ENCODE data around the gene TBC1D22A.

Gene TBC1D22A

DNA sequence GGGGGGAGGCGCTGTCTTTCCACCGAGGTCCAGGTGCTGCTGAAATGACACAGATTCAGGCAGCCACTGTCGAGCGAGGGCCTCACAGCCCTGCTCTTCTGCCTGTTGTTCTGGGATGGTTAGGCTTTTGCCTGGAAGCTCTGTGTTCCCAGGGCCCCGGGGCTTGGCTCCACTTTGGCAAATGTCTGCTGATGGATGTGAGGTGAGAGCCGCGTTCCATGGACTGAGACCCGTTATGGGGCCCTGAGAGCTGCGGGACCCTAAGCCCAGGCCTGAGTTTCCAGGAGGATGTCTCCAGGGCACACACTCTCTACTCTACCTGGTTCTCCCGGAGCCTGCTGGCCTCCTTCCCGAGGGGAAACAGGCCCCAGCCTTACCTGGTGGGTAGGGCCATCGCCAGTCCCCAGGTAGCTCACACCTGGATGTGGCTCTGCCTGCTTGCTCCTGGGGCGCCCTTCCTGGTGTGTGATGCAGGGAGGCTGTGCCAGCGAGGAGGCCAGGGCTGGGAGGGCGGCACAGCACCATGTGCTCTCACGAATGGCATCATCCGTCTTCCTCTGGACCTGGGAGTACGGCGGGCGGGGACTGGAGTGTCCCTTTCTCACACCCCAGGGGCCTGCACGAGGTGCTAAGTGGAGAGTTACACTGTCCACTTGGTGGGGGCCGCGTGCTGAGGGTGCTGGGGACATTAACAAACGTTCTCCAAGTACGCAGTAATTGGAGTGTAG, 435.5 kb downstream of the TBC1D22A start:
- no peak for DNase-seq

DNA sequence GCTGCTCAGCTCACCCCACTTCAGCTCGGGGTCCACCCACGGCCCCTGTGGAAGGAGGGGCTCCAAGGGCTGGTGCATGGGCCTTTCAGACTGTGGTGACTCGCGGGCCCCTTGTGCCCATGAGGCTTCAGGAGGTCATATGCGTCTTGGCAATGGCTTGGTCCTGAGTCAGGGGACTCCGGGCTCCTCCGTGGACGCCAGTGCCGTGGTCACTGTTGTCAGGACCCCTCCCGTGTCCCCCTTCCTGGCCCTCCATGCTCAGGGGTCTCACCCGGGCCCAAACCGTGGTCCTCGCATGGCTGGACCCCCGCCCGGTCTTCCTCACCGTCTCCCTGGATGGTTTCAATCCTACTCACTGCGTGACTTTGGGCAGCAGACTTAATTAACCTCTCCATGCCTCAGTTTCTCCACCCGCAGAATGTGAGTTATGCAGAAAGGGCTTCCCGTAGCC, 436.4 kb downstream of the TBC1D22A start:
- no peak for DNase-seq

DNA sequence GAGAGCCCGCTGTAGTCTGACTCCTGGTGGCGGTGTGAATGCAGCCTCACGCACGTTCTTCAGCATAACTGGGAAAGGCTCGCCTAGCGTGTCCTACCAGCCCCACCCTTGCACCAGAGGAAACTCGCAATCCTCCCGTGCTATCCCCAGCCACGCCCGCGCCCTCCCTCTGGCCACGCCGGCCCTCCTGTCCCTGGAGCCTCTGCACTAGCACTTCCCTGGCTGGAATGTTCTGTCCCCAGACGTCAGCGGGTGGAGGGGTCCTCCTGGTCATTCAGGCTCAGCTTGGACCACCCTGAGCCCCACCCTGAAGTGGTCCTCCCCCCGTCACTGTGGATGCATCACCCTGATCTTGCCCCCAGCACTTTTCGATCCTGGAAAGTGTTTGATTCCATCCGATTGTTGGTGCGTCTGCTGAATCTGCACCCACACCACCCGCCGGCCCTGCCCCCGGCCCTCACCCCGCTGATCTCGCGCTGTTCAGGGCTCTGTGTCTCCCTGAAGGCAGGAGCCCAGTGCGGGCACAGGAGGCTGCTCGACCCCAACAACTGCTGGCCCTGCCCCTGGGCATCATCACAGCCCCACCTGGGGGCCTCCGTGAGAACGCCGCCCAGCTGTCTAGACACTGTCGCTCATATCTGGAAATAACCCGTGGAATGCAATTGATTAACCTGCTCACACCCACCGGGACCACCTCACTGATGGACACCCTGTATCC, 437.0 kb downstream of the TBC1D22A start:
- DNase-seq = no peak

DNA sequence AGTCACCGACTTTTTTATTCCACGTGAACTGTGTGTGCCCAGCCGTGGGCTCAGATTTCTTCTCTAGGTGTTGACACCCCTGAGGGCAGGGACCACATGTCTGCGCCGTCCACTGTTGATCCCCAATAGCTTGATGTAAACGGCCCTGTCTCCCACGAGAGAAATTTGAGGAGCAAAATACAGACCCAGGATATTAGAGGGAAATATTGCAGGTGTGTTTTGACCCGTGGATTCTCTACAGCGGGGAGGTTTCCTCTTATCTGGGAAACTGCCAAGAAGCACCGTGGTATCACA, 437.5 kb downstream of the TBC1D22A start:
- DNase-seq = no peak

DNA sequence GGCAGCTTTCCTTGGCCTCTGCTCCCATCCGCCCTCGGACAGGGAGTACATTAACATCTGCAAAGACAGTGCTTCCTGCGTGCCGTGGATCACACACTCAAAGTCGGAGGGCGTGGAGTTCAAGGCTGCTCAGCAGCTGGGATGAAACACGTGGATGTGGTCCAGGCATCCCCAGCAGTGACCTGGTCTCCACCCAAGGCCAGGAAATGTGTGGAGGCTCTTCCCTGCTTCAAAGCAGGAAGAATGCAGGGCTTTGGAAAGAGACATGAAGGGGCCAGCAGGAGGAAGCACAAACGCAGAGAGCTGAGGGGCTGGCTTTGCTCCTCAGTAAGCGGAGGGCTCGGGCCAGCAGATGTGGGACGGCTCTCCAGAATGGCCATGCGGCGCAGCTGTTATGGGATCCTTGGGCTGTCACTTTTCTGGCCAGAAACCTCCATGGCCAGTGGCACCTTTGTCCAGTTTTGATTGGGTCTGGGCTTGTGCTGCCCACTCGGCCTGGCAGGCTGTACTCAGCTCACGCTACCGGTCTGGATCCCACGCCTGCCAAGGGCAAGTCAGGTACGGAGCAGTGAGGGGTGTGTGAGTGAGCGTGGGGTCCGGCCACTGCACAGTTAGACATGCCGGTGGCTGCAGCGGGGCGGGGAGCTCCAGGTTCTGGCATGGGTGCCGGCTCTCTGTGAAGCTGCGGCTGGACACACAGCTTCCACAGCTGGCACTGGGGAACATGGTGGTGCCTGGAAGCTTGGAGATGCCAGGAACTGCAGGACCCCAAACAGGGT, 438.0 kb downstream of the TBC1D22A start:
- DNase-seq = no peak

DNA sequence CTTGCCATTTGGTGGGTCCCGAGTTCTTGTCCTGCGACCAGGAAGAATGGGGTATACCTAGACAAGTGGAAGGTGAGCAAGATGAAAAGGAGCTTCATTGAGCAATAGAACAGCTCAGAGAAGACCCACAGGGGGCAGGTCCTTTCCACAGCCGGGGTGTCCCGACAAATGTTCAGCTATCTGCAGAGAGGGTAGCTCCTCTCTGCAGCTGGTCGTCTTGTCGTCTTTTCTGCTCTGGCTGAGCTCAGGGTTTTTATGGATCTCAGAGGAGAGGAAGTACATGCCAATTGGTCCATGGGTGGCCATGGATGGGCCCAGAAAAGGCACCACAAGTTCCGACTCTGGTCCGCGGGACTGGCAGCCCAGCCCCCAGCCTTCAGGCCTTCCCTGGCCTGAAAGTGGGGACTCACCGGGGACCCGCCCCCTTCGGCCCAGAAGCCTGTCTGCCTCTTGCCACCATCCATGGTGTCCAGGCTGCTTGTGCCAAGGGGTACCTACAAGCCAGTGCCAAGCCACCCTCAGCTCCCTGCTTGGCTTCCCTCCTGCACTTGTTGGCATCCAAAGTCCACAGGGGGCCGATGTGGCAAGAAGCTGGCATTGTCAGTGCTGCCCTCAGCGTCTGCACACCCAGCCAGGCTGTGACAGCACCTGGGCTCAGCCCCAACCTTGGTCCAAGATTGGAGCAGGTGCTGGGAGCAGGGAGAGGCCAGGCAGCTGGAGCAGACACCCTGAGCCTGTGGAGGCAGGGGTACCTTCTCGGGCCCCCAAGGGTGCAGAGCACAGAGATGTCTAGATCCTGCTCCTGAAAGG, 438.9 kb downstream of the TBC1D22A start:
- no peak for DNase-seq

DNA sequence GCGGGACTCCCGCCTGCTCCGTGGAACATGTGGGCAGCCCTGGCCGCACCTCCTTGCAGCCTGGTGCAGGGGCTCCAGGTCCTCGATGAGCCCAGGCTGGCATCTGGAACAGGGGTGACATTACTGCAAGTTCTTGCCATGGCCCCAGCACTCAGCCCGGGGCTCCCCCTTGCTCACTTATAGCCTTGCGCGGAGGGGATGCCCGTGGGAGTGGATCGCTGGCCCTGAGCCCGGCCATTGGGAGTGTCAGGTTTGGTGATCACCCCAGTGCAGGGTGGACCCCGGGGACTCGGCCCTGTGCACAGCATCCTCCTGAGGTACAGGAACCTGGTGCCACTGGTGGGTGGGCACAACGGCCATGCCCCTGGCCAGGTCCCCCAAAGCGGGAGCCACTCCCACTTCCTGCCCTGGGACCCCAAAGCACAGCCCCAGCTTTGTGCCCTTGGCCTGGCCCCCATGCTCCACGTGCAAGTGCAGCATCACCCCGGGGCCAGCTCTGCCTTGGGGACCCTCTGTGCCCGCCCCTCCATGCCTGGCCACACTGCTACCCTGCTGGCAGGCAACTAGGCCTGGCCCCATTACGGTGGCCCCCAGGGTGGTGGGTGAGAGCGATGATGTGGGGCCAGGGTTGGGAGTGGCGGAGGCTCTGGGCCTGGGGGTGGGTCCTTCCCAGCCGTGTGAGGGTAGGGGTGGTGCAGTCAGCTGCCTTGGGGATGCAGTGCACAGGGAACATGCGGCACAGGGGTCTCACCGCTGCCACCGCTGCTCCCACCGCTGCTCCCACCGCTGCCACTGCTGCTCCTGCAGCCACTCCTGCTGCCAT, 439.8 kb downstream of the TBC1D22A start:
- DNase-seq = no peak

DNA sequence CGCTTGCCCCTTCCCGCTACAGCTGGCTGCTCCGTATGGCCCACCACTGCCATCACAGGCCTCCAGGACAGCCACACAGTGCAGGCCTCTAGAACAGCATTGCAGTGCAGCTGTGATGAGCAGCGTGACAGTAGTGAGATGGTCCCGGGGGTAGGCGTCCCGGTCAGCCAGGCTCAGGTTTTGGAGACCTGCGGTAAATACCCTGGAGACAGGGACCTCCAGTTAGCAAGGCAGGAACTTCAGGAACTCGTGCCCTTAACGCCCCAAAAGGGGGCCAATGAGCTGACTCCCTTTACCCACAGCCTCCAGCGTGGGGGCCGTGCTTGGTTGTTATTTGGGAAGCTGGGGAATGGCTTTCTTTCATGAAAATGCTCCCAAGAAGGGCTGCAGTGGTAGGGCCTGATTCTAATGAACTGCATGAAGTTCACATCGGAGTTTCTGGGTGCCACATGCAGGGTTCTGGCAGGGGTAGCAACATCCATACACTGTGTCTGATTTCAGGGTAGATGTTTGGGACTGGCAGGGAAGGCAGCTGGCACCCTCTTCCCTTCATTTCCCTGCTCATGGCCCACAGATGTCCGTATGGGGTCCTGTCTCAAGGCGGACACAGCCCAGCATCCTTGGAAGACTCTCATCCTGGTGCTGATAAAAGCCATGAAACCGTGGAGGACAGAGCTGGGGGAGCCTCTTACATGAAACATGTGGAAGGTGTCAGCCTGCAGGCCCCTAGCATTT, 440.5 kb downstream of the TBC1D22A start:
- no peak for DNase-seq

DNA sequence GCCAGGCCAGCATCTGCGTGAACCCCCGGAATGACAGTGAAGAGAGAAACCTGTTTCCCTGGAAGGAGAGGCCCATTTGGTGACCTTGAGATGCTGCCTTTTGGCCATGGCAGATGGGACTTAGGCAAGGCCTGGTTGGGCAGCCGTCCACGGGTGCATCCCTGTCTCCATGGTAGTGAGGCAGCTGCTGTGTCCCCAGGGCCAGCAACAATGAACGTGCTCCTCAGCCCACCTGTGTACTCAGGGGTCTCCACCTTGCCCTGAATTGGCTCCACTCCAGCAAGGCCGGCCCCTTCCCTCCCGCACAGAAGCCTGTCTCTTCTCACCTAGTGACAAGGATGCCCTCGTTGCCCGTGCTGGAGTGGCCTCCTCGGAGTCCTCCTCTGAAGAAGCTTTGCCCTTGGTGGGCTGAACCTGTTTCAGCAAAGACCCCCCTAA, 441.1 kb downstream of the TBC1D22A start:
- no peak for DNase-seq

DNA sequence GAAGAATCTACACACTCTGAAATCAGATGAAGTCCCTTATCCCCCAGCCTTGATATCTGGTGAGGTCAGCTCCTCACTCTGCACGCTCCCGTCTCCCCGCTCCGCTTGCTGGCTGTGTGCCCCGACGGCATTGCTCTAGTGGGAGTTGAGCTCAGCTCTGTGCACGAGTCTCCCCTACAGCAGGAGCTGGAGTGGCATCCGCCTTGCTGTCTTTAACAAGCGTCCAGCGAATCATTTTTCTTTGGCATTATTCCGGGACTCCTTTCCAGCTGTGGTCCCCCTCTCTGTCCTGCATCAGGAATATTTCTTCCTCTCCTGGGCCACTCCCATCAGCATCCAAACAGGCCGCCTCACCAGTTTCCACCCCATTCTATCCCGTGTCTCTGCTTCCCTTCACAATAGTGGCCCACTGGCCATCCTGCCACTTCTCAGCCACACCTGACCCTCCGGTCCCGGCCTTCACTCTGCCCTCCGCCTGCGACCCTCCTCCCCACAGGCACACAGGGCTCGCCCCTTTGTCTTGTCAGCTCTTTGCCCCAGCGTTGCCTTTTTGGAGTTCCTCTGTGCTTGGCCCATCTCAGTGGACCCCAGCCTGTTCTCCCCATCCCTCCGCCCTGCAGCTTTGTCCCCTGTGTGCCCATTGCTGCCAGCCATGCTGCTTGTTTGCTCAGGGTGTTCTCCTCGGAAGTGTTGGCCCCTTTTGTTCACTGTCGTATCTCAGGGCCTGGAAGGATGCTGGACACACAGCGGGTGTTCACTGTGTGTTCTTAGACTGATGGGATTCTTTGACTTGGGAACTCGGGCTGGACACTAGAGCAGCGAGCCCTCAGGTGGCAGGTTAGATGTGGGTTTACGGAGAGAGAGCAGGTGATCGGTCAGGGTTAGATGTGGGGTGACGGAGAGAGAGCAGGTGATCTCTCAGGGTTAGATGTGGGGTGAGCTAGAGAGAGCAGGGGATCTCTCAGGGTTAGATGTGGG, 441.8 kb downstream of the TBC1D22A start:
- DNase-seq = no peak

DNA sequence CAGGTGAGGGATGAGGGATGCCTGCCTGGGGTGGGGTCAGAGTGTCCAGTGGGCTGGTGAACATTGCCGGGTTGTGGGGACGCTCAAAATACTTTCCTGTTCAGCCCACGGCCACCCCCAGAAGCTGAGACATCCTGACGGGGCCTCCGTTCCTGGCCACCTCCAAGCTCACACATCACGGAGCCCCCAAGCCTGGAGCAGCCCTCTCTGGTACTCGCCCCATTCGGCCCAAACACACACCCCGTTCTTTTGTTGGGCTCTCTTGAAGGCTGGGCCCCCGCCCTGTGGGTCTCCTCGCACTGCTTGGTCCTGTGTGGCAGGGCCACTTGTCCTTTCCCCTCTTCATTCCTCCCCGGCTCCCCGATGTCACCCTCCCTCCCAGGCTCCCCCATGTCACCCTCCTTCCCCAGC, 442.6 kb downstream of the TBC1D22A start:
- no peak for DNase-seq

DNA sequence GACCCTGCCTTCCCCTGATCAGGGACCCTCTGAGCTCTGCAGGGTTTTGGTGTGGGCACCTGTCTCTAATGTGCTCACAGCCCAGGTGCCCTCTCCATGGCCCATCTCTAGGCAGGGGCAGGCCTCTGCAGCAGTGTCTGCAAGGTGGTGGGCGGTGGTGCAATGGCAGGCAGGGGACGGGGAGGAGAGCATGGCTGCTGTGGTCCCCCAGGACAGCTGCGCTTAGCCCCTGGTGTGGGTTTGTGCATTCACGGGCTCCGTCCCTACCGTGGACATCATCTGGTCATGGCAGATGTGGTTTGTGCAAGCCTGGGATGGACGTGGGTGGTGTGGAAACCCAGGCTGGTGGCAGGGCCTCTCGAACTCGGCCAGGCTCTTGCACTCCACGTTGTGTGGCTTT, 443.1 kb downstream of the TBC1D22A start:
- DNase-seq = no peak

DNA sequence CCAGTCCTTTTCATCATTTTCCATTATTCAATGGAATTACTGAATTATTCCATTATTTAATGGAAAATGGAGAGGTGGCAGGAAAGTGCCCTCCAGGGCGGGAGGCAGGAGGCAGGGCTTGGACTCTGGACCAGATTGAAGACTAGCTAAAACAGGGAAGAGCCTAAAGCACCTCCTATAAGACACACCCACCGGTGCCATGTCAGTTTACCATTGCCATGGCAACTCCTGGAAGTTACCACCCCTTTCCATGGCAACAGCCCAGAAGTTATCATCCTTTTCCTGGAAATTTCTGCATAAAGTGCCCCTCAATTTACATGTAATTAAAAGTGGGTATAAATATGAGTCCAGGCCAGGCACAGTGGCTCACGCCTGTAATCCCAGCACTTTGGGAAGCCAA, 443.7 kb downstream of the TBC1D22A start:
- DNase-seq = no peak

DNA sequence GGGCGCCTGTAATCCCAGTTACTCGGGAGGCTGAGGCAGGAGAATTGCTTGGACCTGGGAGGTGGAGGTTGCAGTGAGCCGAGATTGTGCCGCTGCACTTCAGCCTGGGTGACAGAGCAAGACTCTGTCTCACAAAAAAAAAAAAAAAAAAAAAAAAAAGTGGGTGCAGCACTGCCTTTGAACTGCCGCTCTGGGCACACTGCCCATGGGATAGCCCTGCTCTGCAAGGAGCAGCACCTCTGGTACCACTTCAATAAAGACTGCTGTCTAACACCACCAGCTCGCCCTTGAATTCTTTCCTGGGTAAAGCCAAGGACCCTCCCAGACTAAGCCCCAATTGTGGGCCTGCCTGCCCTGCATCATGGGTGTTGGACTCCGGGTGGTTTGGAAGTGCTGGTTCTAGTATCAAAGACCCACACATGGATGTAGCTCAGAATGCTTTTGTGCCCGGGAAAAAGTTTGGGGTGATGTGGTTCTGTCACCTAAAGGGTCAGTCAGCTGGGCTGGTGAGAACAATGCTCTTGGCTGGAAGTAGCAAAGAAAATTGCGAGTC, 444.3 kb downstream of the TBC1D22A start:
- DNase-seq = no peak

DNA sequence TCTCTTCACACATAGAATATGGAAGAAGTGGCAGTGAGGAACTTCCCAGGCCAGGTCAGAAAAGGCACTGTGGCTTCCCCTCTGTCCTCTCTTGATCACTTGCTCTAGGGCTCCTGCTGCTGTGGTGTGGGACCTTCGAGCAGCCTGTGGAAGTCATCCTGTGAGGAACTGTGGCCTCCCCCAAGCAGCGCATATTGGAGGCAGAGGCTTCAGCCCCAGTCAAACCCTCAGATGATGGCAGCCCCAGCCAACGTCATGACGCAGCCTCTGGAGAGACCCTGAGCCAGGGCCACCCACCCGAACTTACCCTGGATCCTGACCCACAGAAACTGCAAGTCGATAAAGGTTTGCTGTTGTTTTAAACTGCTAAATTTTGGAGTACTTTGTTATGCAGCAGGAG, 444.9 kb downstream of the TBC1D22A start:
- no peak for DNase-seq

DNA sequence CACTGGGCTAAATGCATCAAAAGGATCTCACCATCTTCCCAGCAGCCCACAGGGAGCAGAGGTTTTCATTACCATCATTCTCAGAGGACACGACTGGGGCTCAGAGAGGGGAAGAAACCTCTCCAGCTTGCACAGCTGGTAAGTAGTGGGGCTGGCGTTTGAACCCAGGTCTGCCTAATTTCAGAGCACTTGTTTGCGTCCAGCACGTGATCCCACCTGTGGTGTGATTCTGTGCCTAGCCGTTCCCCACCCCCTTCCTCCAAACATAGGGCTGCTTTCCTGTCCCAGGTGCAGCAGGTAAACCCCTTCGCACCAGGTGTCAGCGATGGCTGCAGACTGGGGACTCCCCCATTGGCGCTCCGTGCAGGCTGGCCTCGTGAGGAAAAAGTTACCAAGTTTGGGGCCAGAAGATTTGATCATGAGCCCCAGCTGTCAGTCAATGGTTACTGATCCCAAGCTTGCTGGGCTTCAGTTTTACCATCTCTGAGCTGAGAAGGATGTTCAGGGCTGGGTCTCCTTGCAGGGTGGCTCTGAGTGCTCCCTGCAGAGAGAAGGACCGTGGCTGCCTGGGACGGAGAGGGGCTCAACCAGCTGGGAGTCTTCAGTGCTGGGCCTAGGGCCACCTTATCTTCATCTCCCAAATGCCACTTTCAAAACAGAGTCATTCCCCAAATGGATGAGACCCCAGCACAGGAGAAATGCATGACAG, 445.6 kb downstream of the TBC1D22A start:
- no peak for DNase-seq

DNA sequence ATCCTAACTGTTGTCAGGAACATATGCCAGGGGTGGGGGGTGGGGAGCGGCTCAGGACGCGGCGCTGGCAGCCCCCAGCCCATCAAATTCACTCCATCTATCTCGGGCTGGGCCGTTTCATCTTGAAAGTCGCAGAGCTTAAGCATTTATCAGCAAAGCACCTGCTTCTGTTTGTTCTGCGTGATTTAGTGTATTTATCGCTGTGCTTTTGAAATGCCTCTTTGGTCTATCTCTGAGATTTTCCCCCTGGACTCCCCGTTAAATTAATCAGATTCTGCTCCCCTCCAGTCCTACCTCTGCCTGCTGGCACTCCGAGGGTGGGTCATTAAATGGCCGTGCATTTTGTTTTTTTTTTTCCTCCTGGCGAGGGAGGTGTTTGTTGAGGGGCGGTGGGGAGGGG, 446.2 kb downstream of the TBC1D22A start:
- DNase-seq = no peak

DNA sequence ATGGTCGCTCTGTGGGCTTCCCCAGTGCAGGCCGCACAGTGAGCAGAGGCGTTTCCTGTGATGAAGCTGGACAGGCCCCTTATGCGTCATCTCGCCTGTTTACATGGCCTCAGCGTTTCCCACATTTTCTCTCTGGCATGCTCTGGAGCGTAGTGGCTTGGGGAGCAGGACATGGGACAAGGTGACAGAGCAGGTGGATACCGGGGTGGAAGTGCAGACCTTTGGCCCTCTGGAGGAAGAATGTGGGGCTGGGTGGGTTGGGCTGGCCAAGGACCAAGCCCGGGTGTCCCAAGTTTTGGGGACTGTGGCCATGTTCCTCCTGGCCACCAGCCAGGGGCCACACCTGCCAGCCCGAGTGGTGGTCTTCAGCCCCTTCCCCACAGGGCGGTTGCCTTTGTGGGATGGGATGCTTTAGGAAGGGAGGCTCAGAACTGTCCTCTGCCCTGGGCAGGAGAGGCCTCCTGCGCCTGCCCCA, 446.6 kb downstream of the TBC1D22A start:
- no peak for DNase-seq

DNA sequence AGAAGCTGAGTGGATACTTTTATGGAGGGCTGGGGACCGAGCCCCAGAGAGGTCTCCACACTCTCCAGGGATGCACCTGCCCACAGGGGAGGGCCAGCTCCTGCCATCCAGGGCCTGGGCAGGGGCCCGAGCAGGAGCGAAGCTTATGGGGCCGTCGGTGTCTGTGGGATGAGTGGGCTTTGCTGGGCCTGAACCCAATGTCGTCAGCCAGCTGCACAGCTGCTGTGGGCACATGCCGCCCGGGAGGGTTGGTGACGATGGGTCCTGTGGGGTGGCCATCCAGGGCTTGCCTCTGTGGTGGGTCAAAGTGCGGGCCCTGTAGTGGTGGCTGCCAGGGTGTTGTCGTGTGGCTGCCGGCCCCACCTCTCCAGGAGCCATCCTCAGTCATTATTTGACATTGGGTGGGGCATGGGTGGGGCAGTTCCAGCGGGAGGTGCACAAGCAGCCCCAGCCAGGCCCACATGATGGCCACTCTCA, 447.1 kb downstream of the TBC1D22A start:
- DNase-seq = no peak

Measured in stimulated activated CD4-positive, alpha-beta T cell treated with anti-CD3 and anti-CD28 coated beads, Interleukin-1b, Interleukin-23, amount 100 ng/mL, for 48 hours (primary cell).